Fibroblast of villous mesenchyme (primary cell): ENCODE data around the gene HDAC9. TPM values are rescaled to one million over a fixed set of nuclear protein-coding genes. Genes with fewer than 3 reads are reported as not detected.

Source experiments
- DNase-seq: peaks from one replicate; pipeline ENCODE4 v3.0.0-alpha.2; 2010; ENCODE audit warnings: low read depth
- H3K4me3 ChIP-seq: 2 replicates; pipeline ENCODE4 v1.5.1; 2011; ENCODE audit warnings: low read depth, mild to moderate bottlenecking, low read length
- total RNA-seq: library from RNA; depleted of rRNA; stranded (reverse); fragments of >200 nt; gene quantifications from 2 replicates; pipeline ENCODE4 v1.2.3, GENCODE V29; 2012
- TF ChIP-seq, protein P1 (sequence below): IDR thresholded peaks from 2 replicates; pipeline ENCODE4 v1.5.1; 2012; ENCODE audit warnings: low read depth, mild to moderate bottlenecking, low read length; ENCODE audit not compliant: insufficient read depth

Gene HDAC9
- total RNA-seq, 1 donor: 16.8 TPM

- TF ChIP-seq, protein P1, sequence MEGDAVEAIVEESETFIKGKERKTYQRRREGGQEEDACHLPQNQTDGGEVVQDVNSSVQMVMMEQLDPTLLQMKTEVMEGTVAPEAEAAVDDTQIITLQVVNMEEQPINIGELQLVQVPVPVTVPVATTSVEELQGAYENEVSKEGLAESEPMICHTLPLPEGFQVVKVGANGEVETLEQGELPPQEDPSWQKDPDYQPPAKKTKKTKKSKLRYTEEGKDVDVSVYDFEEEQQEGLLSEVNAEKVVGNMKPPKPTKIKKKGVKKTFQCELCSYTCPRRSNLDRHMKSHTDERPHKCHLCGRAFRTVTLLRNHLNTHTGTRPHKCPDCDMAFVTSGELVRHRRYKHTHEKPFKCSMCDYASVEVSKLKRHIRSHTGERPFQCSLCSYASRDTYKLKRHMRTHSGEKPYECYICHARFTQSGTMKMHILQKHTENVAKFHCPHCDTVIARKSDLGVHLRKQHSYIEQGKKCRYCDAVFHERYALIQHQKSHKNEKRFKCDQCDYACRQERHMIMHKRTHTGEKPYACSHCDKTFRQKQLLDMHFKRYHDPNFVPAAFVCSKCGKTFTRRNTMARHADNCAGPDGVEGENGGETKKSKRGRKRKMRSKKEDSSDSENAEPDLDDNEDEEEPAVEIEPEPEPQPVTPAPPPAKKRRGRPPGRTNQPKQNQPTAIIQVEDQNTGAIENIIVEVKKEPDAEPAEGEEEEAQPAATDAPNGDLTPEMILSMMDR: no peak
- no peak overlapping the region for H3K4me3 ChIP-seq
- DNase-seq: no peak
These were observed 80.3 kb downstream of the HDAC9 start for GRCh38 chr7:18575622-18576572.

DNA sequence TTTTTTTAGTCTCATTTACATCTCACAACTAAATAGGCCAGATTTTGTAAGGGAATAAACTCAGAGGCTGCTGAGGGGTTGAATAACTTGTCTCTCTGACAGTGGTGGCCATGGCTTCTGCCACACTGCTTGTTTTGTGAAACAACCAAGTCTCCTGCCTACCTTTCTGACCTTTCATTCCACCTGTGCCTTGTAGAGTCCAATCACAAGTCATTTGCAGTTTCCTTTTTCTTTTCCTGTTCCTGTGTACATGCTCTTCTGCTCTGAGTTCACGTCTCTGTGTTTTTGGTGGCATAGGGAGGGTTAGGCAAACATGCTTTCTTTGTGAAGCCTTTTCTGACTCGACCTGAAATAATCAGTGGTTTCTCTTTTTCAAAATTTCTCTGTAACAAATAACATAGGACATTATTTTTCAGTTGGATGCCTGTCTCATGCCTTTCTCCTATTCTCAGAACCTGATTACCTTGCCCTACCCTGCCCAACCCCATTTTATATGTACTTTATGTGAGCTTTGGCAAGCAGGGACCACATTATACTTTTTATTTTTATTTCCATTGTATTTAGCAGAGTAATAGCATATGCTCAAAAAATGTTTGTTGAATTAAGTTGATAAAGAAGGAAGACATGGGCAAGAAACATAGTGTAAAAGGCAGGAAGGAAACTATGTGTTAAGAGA, 81.7 kb downstream of the HDAC9 start:
- TF ChIP-seq, protein P1: no peak
- no peak for DNase-seq

GRCh38 chr7:18579698-18580097, 84.1 kb downstream of the HDAC9 start:
- H3K4me3 ChIP-seq: no peak overlapping the region
- DNase-seq: peak; percentile 70
- TF ChIP-seq, protein P1: no peak

More for the DNA sequence above, 81.7 kb downstream of the HDAC9 start:
- no peak overlapping the region for H3K4me3 ChIP-seq

DNA sequence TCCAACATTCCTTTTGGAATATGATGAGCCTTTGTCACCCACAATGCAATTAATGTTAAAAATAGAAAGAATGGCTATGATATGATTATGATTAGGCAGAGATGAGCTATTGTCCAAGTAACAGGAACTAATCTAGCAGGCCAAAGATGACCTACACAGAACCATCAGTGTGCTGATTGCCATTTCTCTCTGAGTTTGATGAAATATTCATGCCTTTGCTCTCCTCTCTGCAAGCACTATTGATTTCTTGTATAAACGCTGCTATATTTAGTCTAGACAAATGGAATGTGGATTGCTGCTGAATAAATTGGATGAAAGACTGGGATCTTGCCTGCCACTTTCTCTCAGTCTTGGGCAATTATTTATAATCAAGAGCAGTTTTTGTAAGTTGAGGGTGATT, 85.4 kb downstream of the HDAC9 start:
- TF ChIP-seq, protein P1: no peak
- no peak for DNase-seq
- H3K4me3 ChIP-seq: no peak overlapping the region

DNA sequence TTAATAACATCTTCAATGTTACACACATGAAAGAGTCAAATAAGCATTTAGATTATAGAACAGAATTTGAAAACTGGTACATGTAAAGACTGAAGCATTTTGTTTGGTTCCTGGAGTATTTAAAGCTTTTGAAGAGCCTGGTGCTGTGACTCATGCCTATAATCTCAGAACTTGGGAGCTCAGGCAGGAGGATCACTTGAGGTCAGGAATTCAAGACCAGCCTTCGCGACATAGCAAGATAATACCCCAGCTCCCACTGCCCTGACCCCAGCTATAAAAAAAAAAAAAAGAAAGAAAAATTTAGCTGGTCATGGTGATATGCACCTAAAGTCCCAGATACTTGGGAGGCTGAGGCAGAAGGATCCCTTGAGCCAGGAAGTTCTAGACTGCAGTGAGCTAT, 87.8 kb downstream of the HDAC9 start:
- DNase-seq: peak; percentile 88
- no peak overlapping the region for H3K4me3 ChIP-seq
- TF ChIP-seq, protein P1: no peak

- H3K4me3 ChIP-seq: no peak overlapping the region
- TF ChIP-seq, protein P1: no peak
- peak; percentile 7 for DNase-seq
These were observed 94.7 kb downstream of the HDAC9 start for GRCh38 chr7:18590241-18590640.
